ENCODE data around the gene SLC4A4.

- no peak for TF ChIP-seq CTCF (IDR thresholded peaks at IDR 0.05)
- no peak for TF ChIP-seq POLR2AphosphoS5 (IDR thresholded peaks at IDR 0.05; ENCODE audit: low read depth, low read length)
- TF ChIP-seq MAX (IDR thresholded peaks at IDR 0.05; ENCODE audit: low read depth) = no peak
- no peak for TF ChIP-seq YY1 (IDR thresholded peaks at IDR 0.05; ENCODE audit: low read depth)
- TF ChIP-seq IRF3 (IDR thresholded peaks at IDR 0.05; ENCODE audit: low read depth, low read length) = no peak
- no peak for TF ChIP-seq JUND (IDR thresholded peaks at IDR 0.05)
- TF ChIP-seq MEF2A (IDR thresholded peaks at IDR 0.05; ENCODE audit: borderline replicate concordance, low read depth) = no peak
- TF ChIP-seq RCOR1 (IDR thresholded peaks at IDR 0.05; ENCODE audit: low read length) = no peak
- no peak for TF ChIP-seq SMC3 (IDR thresholded peaks at IDR 0.05; ENCODE audit: low read depth, low read length)
- TF ChIP-seq PBX3 (IDR thresholded peaks at IDR 0.05) = no peak
- TF ChIP-seq ZBTB33 (IDR thresholded peaks at IDR 0.05; ENCODE audit: borderline replicate concordance, low read depth) = no peak
- TF ChIP-seq TCF12 (IDR thresholded peaks at IDR 0.05) = no peak
- no peak for TF ChIP-seq USF2 (IDR thresholded peaks at IDR 0.05; ENCODE audit: borderline replicate concordance, low read depth, low read length)
Measured at GRCh38 chr4:71520850-71521249, 182.0 kb downstream of the SLC4A4 start.
